Keratinocyte (primary cell): Measurements from ENCODE around the gene CLEC1B. TPM values are rescaled to one million over a fixed set of nuclear protein-coding genes. Genes with fewer than 3 reads are reported as not detected.

Source experiments
- DNase-seq: peaks from one replicate; pipeline ENCODE4 v3.0.0-alpha.2; 2011; ENCODE audit warnings: low read depth, missing footprints, low spot score
- FAIRE-seq: peaks from 2 replicates; lab custom pipeline; 2011; peaks lifted over from hg19 to GRCh38; lab: Jason Lieb, UNC
- H2AFZ ChIP-seq: 2 replicates; pipeline ENCODE4 v1.6.0; 2012; ENCODE audit warnings: low read length, control low read depth, inconsistent platforms; ENCODE audit not compliant: control insufficient read depth
- H3K27ac ChIP-seq: 2 replicates; pipeline ENCODE4 v1.5.1; 2011; ENCODE audit warnings: low read length; ENCODE audit not compliant: control insufficient read depth, insufficient read depth
- H3K27me3 ChIP-seq: 3 replicates; pipeline ENCODE4 v1.6.0; 2011; ENCODE audit warnings: low read length; ENCODE audit not compliant: control insufficient read depth, insufficient read depth; ENCODE audit errors: extremely low read depth
- H3K36me3 ChIP-seq, 2 experiments: 2 replicates in 1 of 2; 3 replicates in 1 of 2; pipeline ENCODE4 v1.5.1; 2011; ENCODE audit warnings: low read length in 2 of 2, mild to moderate bottlenecking in 1 of 2; ENCODE audit not compliant: control insufficient read depth in 2 of 2, insufficient read depth in 2 of 2; ENCODE audit errors: extremely low read depth in 1 of 2
- H3K4me1 ChIP-seq: 3 replicates; pipeline ENCODE4 v1.5.1; 2011; ENCODE audit warnings: low read length; ENCODE audit not compliant: control insufficient read depth, insufficient read depth; ENCODE audit errors: extremely low read depth
- H3K4me2 ChIP-seq: 3 replicates; pipeline ENCODE4 v1.6.0; 2011; ENCODE audit warnings: low read depth, low read length; ENCODE audit not compliant: control insufficient read depth, insufficient read depth; ENCODE audit errors: extremely low read depth
- H3K4me3 ChIP-seq, 3 experiments: fragments of 200-600 bp in 1 of 3; sonication (generic) in 1 of 3; 2 replicates in 2 of 3; 3 replicates in 1 of 3; pipeline ENCODE4 v1.5.1; 2011 to 2016; ENCODE audit warnings: low read length in 3 of 3, mild to moderate bottlenecking in 3 of 3, control low read depth in 2 of 3, inconsistent platforms in 1 of 3, low read depth in 1 of 3, mixed read lengths in 1 of 3, mixed run types in 1 of 3, moderate library complexity in 1 of 3; ENCODE audit not compliant: control insufficient read depth in 2 of 3, insufficient read depth in 2 of 3; ENCODE audit errors: extremely low read depth in 1 of 3
- H3K79me2 ChIP-seq: 2 replicates; pipeline ENCODE4 v1.6.0; 2012; ENCODE audit warnings: low read length; ENCODE audit not compliant: control insufficient read depth, insufficient read depth
- H3K9ac ChIP-seq: 3 replicates; pipeline ENCODE4 v1.6.0; 2011; ENCODE audit warnings: low read length; ENCODE audit not compliant: control insufficient read depth, insufficient read depth; ENCODE audit errors: extremely low read depth
- H3K9me1 ChIP-seq: 3 replicates; pipeline ENCODE4 v1.6.0; 2011; ENCODE audit warnings: low read length; ENCODE audit not compliant: control insufficient read depth, insufficient read depth; ENCODE audit errors: extremely low read depth
- H3K9me3 ChIP-seq: 2 replicates; pipeline ENCODE4 v1.5.1; 2012; ENCODE audit warnings: low read depth, low read length; ENCODE audit not compliant: control insufficient read depth
- H4K20me1 ChIP-seq: 3 replicates; pipeline ENCODE4 v1.6.0; 2011; ENCODE audit warnings: low read length; ENCODE audit not compliant: control insufficient read depth, insufficient read depth; ENCODE audit errors: extremely low read depth
- EZH2 ChIP-seq: IDR thresholded peaks from one replicate; pipeline ENCODE4 v1.6.1; 2012; ENCODE audit warnings: inconsistent platforms, mild to moderate bottlenecking, low read length, moderate library complexity
- dilution Hi-C: fragments of 300-500 bp; cut with MboI; formaldehyde crosslinking; loops from one replicate; pipeline ENCODE4 v1.7.0; 2020; ENCODE audit warnings: low sequenced_read_pairs; ENCODE audit not compliant: extremely low pct_ligation_motif_present
- polyA plus RNA-seq, 5 experiments: library from polyadenylated mRNA; depleted of rRNA in 3 of 5; stranded (reverse) in 3 of 5; stranded (forward) in 1 of 5; unstranded in 1 of 5; fragments of >200 nt; gene quantifications; 1 replicate in 1 of 5; 2 replicates in 3 of 5; 3 replicates in 1 of 5; pipeline versions ENCODE4 v1.2.1 to v1.2.3, GENCODE V29; 2011 to 2012; ENCODE audit warnings: missing spikeins in 2 of 5, low read depth in 1 of 5, low replicate concordance in 1 of 5
- TF ChIP-seq, protein P1 (sequence below), 3 experiments: IDR thresholded peaks in 1 of 3; conservative IDR thresholded peaks in 1 of 3; optimal IDR thresholded peaks in 1 of 3; 2 replicates in 2 of 3; 3 replicates in 1 of 3; pipeline versions ENCODE3 to v1.5.1; 2011; ENCODE audit warnings: low read length in 3 of 3, mild to moderate bottlenecking in 3 of 3, moderate library complexity in 2 of 3, control low read depth in 1 of 3, inconsistent platforms in 1 of 3; ENCODE audit not compliant: insufficient read depth in 2 of 3; ENCODE audit errors: extremely low read depth in 1 of 3

CLEC1B gene
- polyA plus RNA-seq, 1 donor (not counting 4 experiments of a cell fraction or from before 2014, with no cell fraction given) = not detected

GRCh38 chr12:9961901-9962300 is 37.0 kb downstream of the CLEC1B start:
- FAIRE-seq (no peak), DNase-seq (no peak)
- Histone ChIP-seq H4K20me1 (no peaks in the 10 kb centered on the region), H2AFZ (no peak overlapping the region), H3K27ac (no peak overlapping the region), H3K9ac (no peak overlapping the region), H3K27me3 (no peaks in the 10 kb centered on the region), H3K4me3 (no peak overlapping the region), H3K36me3 (no peaks in the 10 kb centered on the region), H3K79me2 (no peaks in the 10 kb centered on the region), H3K9me3 (no peaks in the 10 kb centered on the region), H3K4me1 (no peaks in the 10 kb centered on the region), H3K9me1 (no peaks in the 10 kb centered on the region), H3K4me2 (no peak overlapping the region)
- TF ChIP-seq, protein P1, sequence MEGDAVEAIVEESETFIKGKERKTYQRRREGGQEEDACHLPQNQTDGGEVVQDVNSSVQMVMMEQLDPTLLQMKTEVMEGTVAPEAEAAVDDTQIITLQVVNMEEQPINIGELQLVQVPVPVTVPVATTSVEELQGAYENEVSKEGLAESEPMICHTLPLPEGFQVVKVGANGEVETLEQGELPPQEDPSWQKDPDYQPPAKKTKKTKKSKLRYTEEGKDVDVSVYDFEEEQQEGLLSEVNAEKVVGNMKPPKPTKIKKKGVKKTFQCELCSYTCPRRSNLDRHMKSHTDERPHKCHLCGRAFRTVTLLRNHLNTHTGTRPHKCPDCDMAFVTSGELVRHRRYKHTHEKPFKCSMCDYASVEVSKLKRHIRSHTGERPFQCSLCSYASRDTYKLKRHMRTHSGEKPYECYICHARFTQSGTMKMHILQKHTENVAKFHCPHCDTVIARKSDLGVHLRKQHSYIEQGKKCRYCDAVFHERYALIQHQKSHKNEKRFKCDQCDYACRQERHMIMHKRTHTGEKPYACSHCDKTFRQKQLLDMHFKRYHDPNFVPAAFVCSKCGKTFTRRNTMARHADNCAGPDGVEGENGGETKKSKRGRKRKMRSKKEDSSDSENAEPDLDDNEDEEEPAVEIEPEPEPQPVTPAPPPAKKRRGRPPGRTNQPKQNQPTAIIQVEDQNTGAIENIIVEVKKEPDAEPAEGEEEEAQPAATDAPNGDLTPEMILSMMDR (optimal IDR thresholded peaks at IDR 0.05 in 1 of 3, IDR thresholded peaks at IDR 0.05 in 1 of 3, conservative IDR thresholded peaks at IDR 0.05 in 1 of 3; ENCODE audit: extremely low read depth in 1 of 3, insufficient read depth in 2 of 3, low read length in 3 of 3) = no peak
- TF ChIP-seq EZH2 = no peak
- dilution Hi-C loops = no loop called here

DNA sequence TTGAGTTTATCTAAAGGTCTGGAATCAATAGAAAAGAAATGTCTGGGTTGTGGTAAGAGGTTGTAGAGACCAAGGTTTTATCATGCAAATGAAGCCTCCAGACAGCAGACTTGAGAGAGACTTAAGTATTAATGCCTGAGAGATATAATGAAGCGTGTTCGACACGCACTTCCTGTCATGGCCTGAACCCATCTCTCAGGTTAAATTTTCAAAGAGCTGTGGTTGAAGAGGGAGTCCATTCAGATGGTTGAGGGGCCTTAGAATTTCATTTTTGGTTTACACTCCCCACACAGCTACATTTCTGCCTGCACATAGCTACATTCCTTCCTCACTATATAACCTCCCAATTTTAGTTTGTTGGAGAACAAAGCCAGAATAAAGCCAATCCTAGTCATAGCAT is 37.8 kb downstream of the CLEC1B start:
- Histone ChIP-seq H3K36me3 (no peaks in the 10 kb centered on the region), H3K9me3 (no peaks in the 10 kb centered on the region), H4K20me1 (no peaks in the 10 kb centered on the region), H3K9me1 (no peaks in the 10 kb centered on the region), H3K4me1 (no peaks in the 10 kb centered on the region), H3K27me3 (no peaks in the 10 kb centered on the region), H3K79me2 (no peaks in the 10 kb centered on the region), H3K4me2 (no peak overlapping the region), H3K4me3 (no peak overlapping the region), H2AFZ (no peak overlapping the region), H3K9ac (no peak overlapping the region), H3K27ac (no peak overlapping the region)
- dilution Hi-C loops = no loop called here
- no peak for DNase-seq
- FAIRE-seq = no peak
- TF ChIP-seq, protein P1 (optimal IDR thresholded peaks at IDR 0.05 in 1 of 3, IDR thresholded peaks at IDR 0.05 in 1 of 3, conservative IDR thresholded peaks at IDR 0.05 in 1 of 3; ENCODE audit: extremely low read depth in 1 of 3, insufficient read depth in 2 of 3, low read length in 3 of 3) = no peak
- no peak for TF ChIP-seq EZH2
